Pons (tissue), 1 donor: ENCODE data around the gene STARD4.

Experiments used
- DNase-seq: peaks from one replicate; pipeline ENCODE4 v3.0.0-alpha.2; 2016; ENCODE audit warnings: low spot score

STARD4 gene

DNA sequence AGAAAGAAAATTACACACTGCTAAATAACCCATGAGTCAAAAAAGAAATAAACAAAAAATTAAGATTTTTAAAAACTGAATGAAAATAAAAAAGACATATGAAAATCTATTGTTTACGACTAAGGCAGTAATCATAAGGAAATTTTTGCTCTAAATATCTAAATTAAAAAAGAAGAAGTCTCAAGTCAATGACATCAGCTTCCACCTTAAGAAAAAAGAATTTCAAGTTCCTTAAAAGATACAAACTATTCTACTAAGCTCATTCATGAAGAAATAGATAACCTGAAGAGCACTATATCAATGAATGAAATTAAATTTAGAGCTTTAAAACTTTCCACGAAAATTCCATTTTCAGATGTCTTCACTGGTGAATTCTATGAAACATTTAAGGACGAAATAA is 15.7 kb upstream of the STARD4 start:
- DNase-seq: no peak

DNA sequence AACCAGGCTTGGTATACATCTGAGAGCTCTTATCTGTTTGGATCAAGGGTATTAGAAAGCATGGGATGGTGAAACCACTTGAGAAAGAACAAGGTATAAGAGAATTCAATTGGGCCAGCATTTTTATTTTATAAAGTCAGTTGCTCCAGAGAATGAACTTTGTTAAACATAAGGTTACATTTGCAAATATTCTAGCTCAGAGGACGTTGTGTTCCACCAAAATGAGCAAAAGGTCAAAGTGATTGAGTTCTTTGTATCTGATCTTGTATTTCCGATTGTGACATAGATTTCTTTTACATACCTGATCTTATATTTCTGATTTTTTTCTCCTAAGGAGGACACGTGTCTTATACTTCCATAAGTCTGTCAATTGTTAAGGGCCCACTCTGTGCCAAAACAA is 8.6 kb upstream of the STARD4 start:
- DNase-seq: no peak

DNA sequence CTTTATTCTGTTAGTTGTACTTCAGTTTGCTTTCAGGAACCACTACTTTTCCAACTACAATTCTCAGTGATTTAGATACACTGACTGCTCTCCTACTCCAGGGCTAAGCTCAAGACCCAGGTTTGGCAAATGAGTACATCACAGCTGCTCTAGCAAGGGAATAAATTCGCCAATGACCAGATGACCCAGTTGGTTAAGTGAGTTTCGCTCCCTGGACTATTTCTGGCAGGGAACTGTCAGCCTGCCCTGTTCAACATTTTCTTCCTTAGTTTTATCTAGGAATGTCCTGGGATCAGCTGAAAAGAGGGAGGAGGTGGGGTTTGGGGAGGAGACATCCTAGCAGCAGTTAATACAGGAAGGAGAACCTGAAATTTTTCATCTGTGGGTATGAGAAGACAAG is 6.4 kb upstream of the STARD4 start:
- DNase-seq: no peak

DNA sequence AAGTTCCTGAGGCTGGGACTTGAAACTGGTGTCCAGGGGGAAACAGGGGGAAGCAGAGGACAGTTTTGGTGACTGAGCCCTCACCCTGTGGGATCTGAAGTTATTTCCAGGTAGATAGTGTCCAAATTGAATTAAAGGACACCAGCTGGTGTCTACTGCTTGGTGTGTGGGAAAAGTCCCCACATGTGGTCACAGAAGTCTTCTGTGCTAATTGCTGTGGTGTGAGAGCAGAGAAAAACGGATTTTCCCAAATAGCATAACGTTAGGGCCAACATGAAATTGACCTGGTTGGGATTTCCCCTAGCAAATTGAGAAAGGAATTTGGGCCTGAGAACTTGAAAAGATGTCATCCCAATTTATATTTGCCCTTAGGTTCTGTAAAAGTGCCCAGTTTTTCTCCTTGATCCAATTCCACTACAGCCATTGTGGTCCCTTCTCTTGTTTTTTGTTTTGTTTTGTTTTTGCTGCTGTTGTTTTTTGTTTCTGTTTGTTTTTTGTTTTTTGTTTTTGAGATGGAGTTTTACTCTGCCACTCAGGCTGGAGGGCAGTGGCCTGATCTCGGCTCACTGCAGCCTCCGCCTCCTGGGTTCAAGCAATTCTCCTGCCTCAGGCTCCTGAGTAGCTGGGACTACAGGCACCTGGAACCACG is 5.6 kb upstream of the STARD4 start:
- DNase-seq: no peak

DNA sequence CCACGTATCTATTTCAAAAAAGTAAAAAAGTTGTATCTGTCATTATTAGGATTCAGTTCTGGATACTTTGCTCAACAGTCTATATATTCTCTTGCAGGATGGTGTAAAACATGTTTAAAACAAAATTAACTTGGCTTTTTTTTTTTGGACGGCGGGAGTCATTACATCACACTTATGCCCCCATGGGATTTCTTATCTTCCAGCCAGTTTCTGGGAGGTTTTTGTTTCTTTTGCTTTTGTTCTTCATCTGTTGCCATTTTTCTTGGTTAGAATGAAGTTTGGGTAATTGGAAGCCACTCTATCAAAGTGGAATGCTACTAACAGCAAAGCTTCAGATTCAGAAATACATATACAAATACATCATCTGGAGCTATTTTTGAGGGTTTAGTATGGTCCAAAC is 1.8 kb upstream of the STARD4 start:
- DNase-seq: no peak

DNA sequence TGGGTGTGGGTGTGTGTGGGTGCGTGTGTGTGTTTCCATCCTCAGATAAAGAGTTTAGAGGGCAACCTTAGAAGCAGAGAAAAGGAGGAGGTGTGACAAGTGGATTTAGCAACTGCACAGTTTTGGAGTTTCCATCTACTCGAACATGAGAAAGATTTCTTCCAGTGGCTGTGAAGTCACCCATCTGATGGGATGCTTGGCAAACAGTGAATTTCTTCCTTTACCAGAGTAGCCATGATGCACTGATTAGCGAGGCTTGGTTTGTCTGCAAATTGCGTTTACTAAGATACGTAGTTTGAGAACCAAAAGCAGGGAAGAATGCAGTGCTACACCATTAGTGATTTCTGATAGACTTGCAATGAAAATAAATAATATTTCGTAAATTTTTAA is 791 bp upstream of the STARD4 start:
- DNase-seq: no peak

DNA sequence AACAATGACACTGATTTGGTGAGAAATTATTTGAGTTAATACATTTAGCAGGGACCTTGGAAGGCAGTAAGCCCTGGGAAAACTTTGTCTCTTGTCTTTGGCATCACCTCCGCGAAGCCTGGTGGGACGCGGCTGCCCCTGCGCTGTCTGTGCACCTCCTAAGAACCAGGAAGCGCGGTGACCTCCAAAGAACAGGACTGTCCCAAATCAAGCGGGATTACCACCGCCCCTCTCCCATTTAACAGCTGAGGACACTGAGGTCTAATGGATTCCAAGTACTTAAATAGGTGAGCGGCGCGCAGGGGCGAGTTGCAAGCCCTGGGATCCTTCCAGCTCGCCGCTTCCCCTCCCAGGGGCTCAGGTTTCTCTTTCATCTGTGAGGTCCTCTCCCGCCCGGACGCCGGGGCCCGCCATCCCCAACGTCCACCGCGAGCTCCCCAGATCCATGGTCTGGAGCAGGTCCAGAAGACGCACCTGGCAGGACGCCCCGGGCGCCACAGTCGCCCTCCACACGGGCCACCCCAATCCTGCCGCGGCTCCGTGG is 432 bp downstream of the STARD4 start:
- no peak for DNase-seq

DNA sequence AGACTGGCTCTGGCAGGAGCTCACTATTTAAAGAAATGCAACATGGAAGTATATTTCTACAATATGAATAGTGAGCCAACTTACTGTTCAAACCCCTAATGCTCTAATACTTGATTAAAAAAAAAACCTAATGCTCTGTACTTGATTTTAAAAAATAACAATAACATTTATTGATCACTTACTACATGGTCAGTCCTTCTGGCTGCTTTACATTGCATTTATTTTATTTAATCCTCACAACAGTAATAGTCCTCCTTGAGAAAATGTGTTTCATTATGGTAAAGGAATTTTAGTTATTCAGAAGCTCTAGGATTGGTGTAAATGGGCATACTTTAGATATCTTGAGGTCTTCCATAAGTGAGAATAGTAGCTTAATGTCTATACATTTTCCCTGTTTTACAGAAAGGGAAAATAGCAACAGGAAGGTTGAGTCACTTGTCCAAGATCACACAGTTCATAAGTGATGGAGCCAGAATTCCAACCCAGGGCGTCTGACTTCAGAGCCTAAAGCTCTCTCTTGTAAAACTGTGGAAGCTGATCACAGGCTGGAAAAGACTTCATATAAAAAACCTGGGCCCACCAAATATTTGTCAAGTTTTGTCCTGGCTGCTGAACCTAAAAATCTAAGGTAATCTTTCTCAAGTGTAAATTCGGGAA is 1.0 kb downstream of the STARD4 start:
- peak; percentile 53 for DNase-seq

DNA sequence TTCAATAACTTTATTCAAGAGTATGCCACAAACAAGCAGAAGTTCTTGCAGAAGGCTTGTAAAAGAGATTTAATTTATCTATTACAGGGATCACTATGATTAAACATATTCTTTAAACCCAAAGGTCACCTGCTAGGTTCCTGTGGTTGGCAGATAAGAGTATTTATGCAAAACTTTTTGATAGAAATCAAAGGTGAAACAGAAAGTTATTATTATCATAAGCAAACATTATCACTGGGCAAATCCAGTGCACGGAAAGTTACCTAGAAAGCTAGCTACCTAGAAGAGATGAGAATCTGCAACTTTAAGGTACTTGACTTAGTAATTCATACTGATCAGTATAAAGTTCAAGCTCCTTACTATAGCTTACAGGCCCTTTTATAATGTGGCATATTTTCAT is 3.2 kb downstream of the STARD4 start:
- no peak for DNase-seq

DNA sequence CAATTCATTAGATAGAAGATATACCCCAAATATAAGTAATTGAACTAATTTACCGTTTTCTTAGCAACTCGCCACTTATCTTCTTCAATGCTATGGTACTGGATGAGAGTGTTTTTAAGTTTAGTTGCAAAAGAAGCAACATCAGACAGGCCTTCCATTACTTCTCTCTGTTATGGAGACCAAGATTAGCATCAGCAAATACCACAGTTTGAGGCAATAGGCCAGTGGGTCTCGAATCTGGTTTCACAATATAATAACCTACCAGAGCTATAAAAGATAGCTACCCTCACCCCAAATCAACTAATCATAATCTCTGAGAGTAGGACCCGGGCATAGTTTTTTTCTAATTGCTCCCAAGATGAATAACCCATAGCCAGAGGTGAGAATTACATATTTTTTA is 5.1 kb downstream of the STARD4 start:
- DNase-seq: no peak

DNA sequence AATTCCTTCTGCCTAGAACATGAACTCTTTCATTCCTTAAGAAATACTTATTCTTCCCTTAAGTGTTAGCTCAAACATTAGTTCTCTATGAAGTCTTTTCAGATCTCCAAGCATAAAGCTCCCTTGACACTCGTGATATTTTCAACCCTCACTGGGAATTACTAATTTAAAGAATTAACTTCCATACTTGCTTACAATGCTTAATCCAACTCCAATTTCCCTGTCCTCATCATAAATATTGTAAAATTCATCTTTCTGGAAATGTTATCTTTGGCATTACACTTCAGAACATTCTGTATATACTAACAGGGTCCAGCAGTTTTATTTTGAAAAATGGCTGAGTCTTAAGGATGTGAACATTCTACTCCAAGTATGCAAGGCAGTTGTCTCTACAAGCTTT is 7.2 kb downstream of the STARD4 start:
- DNase-seq: no peak

DNA sequence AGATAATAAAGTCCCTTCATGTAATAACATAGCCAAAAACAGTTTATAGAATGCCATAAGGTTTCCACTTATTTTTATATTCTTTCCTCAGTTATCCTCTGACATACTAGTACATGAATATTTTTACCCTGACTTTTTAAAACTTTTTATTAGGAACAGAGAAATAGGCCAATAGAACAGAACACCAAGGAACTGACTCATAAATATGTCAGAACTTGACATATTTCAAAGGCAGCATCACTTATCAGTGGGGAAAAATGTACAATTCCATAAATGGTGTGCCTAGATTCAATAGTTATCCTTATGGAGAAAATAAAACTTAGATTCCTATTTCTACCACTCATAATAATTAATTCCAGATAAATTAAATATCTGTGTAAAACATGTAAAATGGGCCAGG is 9.4 kb downstream of the STARD4 start:
- DNase-seq: no peak

DNA sequence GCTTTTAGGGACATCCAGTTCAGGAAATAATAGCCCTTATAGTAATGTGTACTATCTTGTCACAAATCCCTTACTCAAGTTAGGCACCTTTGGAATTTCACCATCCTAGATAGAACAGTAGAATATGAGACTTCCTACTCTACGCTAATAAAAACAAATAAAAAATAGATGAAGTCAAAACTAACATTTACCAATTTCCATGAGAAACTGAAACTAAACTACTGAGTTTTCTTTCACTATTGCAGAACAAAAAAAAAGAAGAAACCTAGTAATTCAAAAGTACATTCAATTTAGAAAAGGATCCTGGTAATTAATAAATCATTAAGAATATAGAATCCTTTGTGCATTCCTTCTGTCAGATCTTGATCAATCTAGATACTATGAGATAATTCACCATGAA is 14.0 kb downstream of the STARD4 start:
- no peak for DNase-seq

DNA sequence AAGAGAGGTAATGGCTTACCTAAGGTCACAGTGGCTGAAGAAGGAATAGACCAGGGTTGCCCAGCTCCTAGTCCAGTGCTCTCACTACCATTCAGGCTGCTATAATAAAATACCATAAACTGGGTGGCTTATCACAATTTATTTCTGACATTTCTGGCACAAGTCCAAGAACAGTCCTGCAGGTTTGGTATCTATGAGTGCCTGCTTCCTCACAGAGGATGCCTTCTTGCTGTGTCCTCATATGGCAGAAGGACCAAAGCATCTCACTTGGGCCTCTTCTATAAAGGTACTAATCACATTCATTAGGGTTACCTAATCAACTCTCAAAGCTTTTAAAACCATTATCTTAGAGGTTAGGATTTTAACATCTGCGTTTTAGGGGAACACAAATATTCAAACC is 17.2 kb downstream of the STARD4 start:
- DNase-seq: no peak

DNA sequence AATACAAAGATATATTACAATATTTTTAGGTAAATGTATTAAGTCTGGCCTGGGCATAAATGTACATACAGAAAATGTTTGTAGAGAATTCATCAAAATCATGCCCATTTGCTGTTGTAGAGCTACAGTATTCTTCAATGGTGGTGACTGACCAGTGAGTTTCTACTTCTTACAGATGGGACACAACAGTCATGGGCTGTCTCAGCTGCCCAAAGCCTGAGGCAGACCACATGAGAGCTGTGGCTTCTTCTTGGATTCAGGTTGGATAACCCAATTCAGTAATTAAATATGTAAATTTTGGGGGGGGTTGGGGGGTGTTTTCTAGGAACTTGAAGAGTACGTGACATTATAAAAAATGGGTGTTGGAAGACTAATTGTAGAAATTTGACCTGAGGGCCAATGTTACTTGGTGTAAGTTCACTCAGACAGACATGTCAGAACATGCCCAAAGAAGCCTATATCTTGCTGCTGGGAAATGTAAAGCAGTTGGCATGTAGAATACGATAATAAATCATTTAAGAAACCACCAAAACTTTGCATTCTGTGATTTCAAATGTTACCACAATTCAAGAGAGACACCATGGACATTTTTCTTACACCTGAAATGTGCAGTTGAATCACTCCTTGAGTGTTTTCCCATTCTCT is 17.9 kb downstream of the STARD4 start:
- no peak for DNase-seq

DNA sequence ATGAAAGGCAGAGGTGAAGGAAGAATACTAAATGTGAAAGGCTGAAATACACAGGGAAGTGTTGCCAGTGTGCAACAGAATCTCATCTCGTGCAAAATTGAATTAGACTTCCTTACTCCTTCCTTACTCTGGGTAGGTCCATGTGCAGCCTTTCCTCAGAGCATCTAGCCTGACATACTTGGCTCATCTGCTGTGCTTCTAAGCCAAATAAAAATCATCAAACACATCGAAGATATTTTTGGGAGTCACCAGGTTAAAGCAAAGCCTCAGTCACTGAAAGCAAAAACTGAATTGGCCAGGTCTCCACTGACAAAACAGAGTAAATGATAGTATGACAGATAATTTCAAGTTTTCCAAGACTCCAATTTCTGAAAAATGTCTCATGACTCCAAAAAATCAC is 19.3 kb downstream of the STARD4 start:
- no peak for DNase-seq

DNA sequence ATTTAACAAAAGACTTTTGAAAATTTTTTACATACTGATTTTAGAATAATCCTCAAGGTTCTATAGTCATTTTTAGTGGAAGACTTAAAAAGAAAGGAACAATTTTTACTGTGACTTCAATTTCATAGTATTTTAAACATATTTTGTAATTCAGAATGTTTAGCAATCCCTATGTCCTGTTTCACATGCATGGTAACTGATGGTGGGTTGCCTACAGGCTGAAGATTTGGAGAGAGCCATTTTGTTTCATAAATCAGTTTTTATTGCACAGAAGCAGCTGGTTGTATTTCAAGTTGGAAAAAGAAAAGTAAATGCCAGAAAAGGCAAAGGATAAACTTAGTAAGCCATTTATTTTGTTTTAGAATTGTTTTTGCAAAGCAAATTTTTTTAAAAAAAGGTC is 24.0 kb downstream of the STARD4 start:
- DNase-seq: no peak

DNA sequence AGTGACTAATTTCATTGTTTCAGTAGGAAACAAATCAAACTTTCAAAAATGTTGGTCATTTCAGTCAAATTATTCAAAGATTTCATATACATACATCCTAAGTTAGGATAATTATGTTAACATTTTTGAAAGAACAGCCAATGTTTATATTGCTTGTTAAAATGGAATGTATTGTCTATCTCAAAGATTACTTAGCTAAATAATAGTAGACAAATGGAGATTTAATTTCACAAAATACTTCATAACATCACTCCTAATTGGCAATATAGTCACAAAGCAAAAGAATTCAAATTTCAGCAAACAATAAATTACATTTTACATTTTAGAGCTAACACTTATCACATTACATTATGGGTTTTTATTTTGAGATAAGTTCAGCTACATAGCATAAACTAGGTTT is 25.4 kb downstream of the STARD4 start:
- DNase-seq: no peak

DNA sequence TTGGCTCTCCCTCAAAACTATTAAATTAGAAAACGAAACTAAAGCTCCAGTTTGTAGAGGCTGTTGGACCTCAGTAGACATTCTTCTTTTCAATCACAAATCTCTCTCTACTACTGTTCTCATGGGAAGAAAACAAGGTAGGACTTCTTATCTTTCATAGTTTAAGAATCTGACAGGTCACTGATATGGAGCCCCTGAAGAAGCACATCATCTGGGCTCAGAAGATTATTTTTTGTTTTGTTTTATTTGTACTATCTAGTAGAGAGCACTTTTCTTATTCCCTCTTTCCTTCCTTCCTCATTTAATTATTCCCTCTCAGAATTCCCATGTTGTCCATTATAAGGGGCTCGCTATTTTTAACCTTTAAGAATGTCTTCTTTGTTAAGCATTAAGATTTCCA is 26.3 kb downstream of the STARD4 start:
- no peak for DNase-seq

DNA sequence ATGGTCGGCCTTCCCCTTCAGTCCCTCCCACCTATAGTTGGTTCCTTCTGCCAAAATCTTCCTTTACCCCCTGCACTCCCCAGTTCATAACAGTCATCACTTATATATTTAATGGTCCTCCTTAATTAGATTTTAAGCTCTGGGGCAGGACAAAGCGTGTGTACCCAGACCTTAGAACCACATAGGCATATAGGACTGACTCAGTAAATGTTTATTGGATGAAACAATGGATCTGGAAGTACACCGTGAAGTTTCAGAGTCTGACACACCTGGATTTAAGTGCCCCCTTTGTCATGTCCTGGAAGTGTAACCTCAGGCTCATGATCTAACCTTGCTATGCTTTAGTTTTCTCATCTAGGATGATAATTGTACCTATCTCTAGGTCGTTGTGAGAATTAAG is 32.0 kb downstream of the STARD4 start:
- no peak for DNase-seq

DNA sequence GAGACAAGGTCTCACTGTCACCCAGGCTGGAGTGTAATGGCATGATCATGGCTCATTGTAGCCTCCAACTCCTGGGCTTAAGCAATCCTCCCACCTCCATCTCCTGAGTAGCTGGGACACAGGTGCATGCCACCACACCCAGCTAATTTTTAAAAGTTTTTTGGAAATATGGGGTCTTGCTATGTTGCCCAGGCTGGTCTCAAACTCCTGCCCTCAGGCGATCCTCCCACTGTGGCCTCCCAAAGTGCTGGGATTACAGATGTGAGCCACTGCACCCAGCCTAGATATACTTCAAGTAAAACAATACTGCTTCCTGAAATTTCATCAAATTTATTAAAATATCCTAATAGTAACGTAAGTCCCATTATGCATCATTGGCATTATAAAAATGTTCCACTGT is 33.4 kb downstream of the STARD4 start:
- DNase-seq: no peak

DNA sequence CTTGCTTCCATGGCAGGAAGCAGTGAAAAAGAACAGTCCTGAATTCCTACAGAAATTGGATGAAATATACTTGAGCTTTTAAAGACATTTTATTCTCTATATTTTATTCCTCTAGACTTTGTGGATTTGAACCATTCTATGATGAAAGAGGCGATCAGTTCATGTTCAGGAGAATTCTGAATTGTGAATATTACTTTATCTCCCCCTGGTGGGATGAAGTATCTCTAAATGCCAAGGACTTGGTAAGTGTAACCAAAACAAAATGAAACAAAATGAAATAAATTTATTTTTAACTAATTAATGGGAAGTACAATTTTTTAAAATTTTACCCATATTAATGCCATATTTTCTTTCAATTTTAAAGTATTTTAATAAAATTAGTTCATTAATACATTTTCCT is 34.1 kb downstream of the STARD4 start:
- no peak for DNase-seq

DNA sequence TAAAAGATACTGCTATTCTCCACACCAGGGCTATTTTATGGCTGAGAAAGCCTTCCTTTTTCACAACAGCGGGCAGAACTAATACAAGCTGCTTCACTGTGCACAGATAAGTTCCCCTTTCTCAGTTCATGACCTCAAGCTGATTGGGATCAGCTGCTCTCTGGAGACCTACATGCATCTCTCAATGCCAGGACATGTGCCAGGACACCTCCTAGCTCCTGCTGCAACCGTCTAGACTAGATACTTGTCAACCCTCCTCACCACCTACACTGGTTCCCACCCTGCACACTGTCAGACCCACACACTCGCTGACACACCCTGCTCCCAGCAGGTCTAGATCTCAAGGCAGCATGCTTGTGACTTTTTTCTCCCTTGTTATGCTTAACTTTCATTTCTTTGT is 39.8 kb downstream of the STARD4 start:
- peak; percentile 58 for DNase-seq

DNA sequence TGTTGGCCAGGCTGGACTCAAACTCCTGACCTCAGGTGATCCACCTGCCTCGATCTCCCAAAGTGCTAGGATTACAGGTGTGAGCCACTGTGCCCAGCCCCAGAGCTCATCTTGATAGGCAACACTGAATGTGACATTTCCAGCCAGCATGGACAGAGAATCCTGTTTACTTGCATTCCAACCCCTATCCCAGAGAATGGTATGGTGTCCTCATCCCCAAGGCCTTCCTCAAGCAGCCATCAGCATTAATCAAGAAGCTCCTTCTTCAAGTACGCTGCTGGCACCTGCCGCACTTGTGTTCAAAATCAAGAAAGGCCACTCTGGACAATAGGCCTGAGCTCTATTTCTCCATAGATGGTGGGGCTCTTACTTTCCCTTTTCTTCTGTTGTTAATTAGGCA is 40.2 kb downstream of the STARD4 start:
- no peak for DNase-seq
